K562 (cell line): Measurements from ENCODE around the gene SLC12A6. TPM values are rescaled to one million over a fixed set of nuclear protein-coding genes. Genes with fewer than 3 reads are reported as not detected.

ENCODE experiments used
- ATAC-seq: fragments of 200-7000 bp; cut with Tn5 transposase; 3 replicates; pipeline ENCODE4 v1.9.1; 2020; ENCODE audit warnings: moderate library complexity
- BruUV-seq: library from RNA; stranded (reverse); fragments of 400-500 nt; replicated peaks from 2 replicates; lab custom pipeline; 2021; lab: Mats Ljungman, UMichigan
- CTCF ChIA-PET: fragments of 300-600 bp; formaldehyde crosslinking; extraction: SDS; loops from one replicate; lab custom pipeline; 2021; ENCODE audit warnings: low intra/inter-chr PET ratio; lab: Yijun Ruan, JAX
- POLR2A ChIA-PET: fragments of 300-600, 350-650 bp; sonication (Branson Sonifier 250); formaldehyde crosslinking; extraction: SDS; loops from one replicate; lab custom pipeline; 2021; ENCODE audit warnings: antibody characterized with exemption, inconsistent platforms; lab: Yijun Ruan, JAX
- DNase-seq, 4 experiments: peaks; one replicate each; pipeline versions ENCODE4 v3.0.0 to v3.0.0-alpha.2; 2011 to 2018; ENCODE audit warnings: low spot score in 3 of 4, mixed read lengths in 3 of 4; ENCODE audit errors: extremely low read depth in 1 of 4
- FAIRE-seq: peaks from 2 replicates; lab custom pipeline; 2011; peaks lifted over from hg19 to GRCh38; lab: Jason Lieb, UNC
- H2AFZ ChIP-seq: 2 replicates; pipeline ENCODE4 v1.6.0; 2011; ENCODE audit warnings: low read depth, low read length, control low read depth, inconsistent platforms
- H3K27ac ChIP-seq: fragments of 200-600 bp; 3 replicates; pipeline ENCODE4 v1.8.0; 2011; ENCODE audit warnings: low read depth, mild to moderate bottlenecking, control low read depth, inconsistent platforms, low read length, moderate library complexity, mixed read lengths; ENCODE audit errors: extremely low read depth
- H3K27me3 ChIP-seq, 2 experiments: fragments of 300-600 bp in 1 of 2; 2 replicates in 1 of 2; 3 replicates in 1 of 2; pipeline versions ENCODE4 v1.6.0 to v1.8.0; 2011; ENCODE audit warnings: inconsistent platforms in 2 of 2, low read length in 2 of 2, mild to moderate bottlenecking in 1 of 2, mixed read lengths in 1 of 2, moderate library complexity in 1 of 2; ENCODE audit not compliant: control insufficient read depth in 2 of 2, insufficient read depth in 2 of 2
- H3K36me3 ChIP-seq: fragments of 300-600 bp; 3 replicates; pipeline ENCODE4 v1.8.0; 2011; ENCODE audit warnings: mild to moderate bottlenecking, low read length, inconsistent platforms; ENCODE audit not compliant: control insufficient read depth, insufficient read depth
- H3K4me1 ChIP-seq, 2 experiments: fragments of 200-600 bp in 1 of 2; replicated peaks in 1 of 2; 2 replicates in 1 of 2; 3 replicates in 1 of 2; pipeline versions ENCODE4 v1.5.1 to v1.8.0; 2011; ENCODE audit warnings: inconsistent platforms in 2 of 2, low read length in 2 of 2, mild to moderate bottlenecking in 1 of 2, mixed read lengths in 1 of 2, moderate library complexity in 1 of 2; ENCODE audit not compliant: control insufficient read depth in 2 of 2, insufficient read depth in 2 of 2
- H3K4me2 ChIP-seq: 2 replicates; pipeline ENCODE4 v1.6.1; 2011; ENCODE audit warnings: low read length, control low read depth, inconsistent platforms, mixed read lengths; ENCODE audit not compliant: insufficient read depth
- H3K4me3 ChIP-seq: fragments of 200-600 bp; sonication (generic), shearing (Covaris generic); 2 replicates; pipeline ENCODE4 v1.5.1; 2016; ENCODE audit warnings: control low read depth, inconsistent platforms
- H3K79me2 ChIP-seq: fragments of 200-600 bp; 3 replicates; pipeline ENCODE4 v1.8.0; 2011; ENCODE audit warnings: low read length, inconsistent platforms; ENCODE audit not compliant: control insufficient read depth, insufficient read depth
- H3K9ac ChIP-seq, 2 experiments: 2 replicates each; pipeline versions ENCODE4 v1.6.0 to v1.6.1; 2011; ENCODE audit warnings: low read depth in 2 of 2, low read length in 2 of 2, control low read depth in 1 of 2, inconsistent platforms in 1 of 2, mild to moderate bottlenecking in 1 of 2, mixed read lengths in 1 of 2; ENCODE audit not compliant: insufficient read depth in 1 of 2
- H3K9me1 ChIP-seq: one replicate; pipeline ENCODE4 v1.6.0; 2011; ENCODE audit warnings: inconsistent platforms, mild to moderate bottlenecking, low read length, moderate library complexity; ENCODE audit not compliant: control insufficient read depth, insufficient read depth
- H3K9me3 ChIP-seq: replicated peaks from 2 replicates; pipeline ENCODE4 v1.5.1; 2011; ENCODE audit warnings: low read depth, low read length, inconsistent platforms; ENCODE audit not compliant: control insufficient read depth, insufficient read depth
- H4K20me1 ChIP-seq: replicated peaks from 2 replicates; pipeline ENCODE4 v1.6.1; 2011; ENCODE audit warnings: low read length, inconsistent platforms, mixed read lengths; ENCODE audit not compliant: control insufficient read depth, insufficient read depth
- E4F1 ChIP-seq: fragments of 250-450 bp; sonication (Bioruptor Pico); IDR thresholded peaks from 2 replicates; pipeline ENCODE4 v1.5.0; 2021; ENCODE audit warnings: mild to moderate bottlenecking, borderline replicate concordance
- HDAC3 ChIP-seq: fragments of 450-650 bp; IDR thresholded peaks from 2 replicates; pipeline ENCODE4 v1.6.1; 2018; ENCODE audit warnings: borderline replicate concordance, mild to moderate bottlenecking, moderate library complexity; ENCODE audit not compliant: partially characterized antibody
- NFIC ChIP-seq: fragments of 450-650 bp; IDR thresholded peaks from 2 replicates; pipeline ENCODE4 v1.6.1; 2017; ENCODE audit warnings: mild to moderate bottlenecking, inconsistent platforms
- PRDM10 ChIP-seq: fragments of 450-650 bp; IDR thresholded peaks from 2 replicates; pipeline ENCODE4 v1.6.1; 2018; ENCODE audit not compliant: partially characterized antibody
- WGBS: fragments of 100-300 bp; shearing (Covaris generic); methylation state at CpG from one replicate; pipeline ENCODE4 v1.1.6; 2016; ENCODE audit warnings: low coverage, mixed read lengths; ENCODE audit not compliant: insufficient coverage; ENCODE audit errors: missing lambda C conversion rate; 5-methylcytosine and 5-hydroxymethylcytosine counted together
- in situ Hi-C: fragments of 300-500 bp; cut with MboI; formaldehyde crosslinking; loops from 4 replicates; pipeline ENCODE4 v1.15.0; 2018; ENCODE audit warnings: inconsistent platforms, mixed read lengths
- intact Hi-C: fragments of 100-400 bp; cut with micrococcal nuclease; formaldehyde crosslinking; loops from 2 replicates; pipeline ENCODE4 v1.14.2; 2022
- polyA plus RNA-seq, 8 experiments: library from polyadenylated mRNA; depleted of rRNA in 4 of 8; stranded (reverse) in 5 of 8; unstranded in 3 of 8; fragments of >200 nt; fragmentation: Nextera tagmentation in 2 of 8; fragmentation: Illumina TruSeq in 1 of 8; extraction: Ambion mirVana in 2 of 8; extraction: Trizol in 1 of 8; gene quantifications; 2 replicates each; pipeline versions ENCODE4 v1.2.1 to v1.2.3, GENCODE V29; 2011 to 2014; ENCODE audit warnings: inconsistent platforms in 1 of 8, missing spikeins in 1 of 8
- total RNA-seq, 7 experiments: library from RNA; depleted of rRNA in 6 of 7; stranded (reverse); fragments of >200 nt in 6 of 7; fragmentation: Illumina TruSeq in 2 of 7; extraction: Trizol in 2 of 7; gene quantifications; 2 replicates each; pipeline versions ENCODE4 v1.2.1 to v1.2.3, GENCODE V29; 2011 to 2021; ENCODE audit warnings: low replicate concordance in 1 of 7

SLC12A6 gene
- total and polyA plus RNA-seq, 9 of the 15 experiments (the other 6 are each of a cell fraction or from before 2014, with no cell fraction given), result 1.4 to 16.4 (median 6.7) TPM

- 83% methylated on average over 5 of the region's 5 CpGs for WGBS
- Histone ChIP-seq H3K27ac (no peak overlapping the region), H3K36me3 (no peaks in the 10 kb centered on the region), H3K4me2 (no peak overlapping the region), H3K79me2 (no peaks in the 10 kb centered on the region), H3K9ac (no peak overlapping the region), H4K20me1 (no peaks in the 10 kb centered on the region), H2AFZ (no peak overlapping the region), H3K4me1 (peaks cover 18 to 27% of the 10 kb centered on the region in 2 experiments; a peak in 4 of 5 replicates), H3K4me3 (no peak overlapping the region), H3K27me3 (no peaks in the 10 kb centered on the region), H3K9me1 (no peaks in the 10 kb centered on the region), H3K9me3 (no peaks in the 10 kb centered on the region)
- FAIRE-seq, result peak; percentile 54
- POLR2A ChIA-PET, result interaction anchor here (1.1 to 3.4 kb wide), 4 partner anchors 8 to 25 kb away, joined by 3 to 27 read pairs (median 12); partner anchors contain the start of gene SLC12A6
- in situ Hi-C loops, result no loop called here
- intact Hi-C loops, result no loop called here
- no TSS peak for BruUV-seq
- CTCF ChIA-PET, result no interaction called here
- TF ChIP-seq NFIC, result no peak
- no peak for TF ChIP-seq E4F1
- TF ChIP-seq HDAC3, result no peak
- no peak for TF ChIP-seq PRDM10
- TF ChIP-seq, all 486 proteins: peak for 0
- ATAC-seq, result no peak
- DNase-seq, result no peak
Measured at GRCh38 chr15:34330279-34330678, 7.3 kb downstream of the SLC12A6 start.
